IMR-90 (cell line): ENCODE results near the gene RNH1. TPM values are rescaled to one million over a fixed set of nuclear protein-coding genes. Genes with fewer than 3 reads are reported as not detected.

Experiments used
- ATAC-seq: fragments of 200-7000 bp; cut with Tn5 transposase; 2 replicates; pipeline ENCODE4 v1.9.1; 2020; ENCODE audit warnings: low read depth, mild to moderate bottlenecking, moderate library complexity
- BruUV-seq: library from RNA; stranded (reverse); fragments of 400-500 nt; replicated peaks from 2 replicates; lab custom pipeline; 2021; lab: Mats Ljungman, UMichigan
- CTCF ChIA-PET: fragments of 300-600 bp; formaldehyde crosslinking; extraction: SDS; loops from one replicate; lab custom pipeline; 2021; ENCODE audit warnings: antibody characterized with exemption; lab: Yijun Ruan, JAX
- POLR2A ChIA-PET: fragments of 300-600 bp; sonication (Branson Sonifier 250); formaldehyde crosslinking; loops from one replicate; lab custom pipeline; 2022; ENCODE audit warnings: antibody characterized with exemption; ENCODE audit not compliant: unreplicated experiment; lab: Charles Lee
- DNase-seq: peaks from one replicate; pipeline ENCODE4 v3.0.0; 2013
- H2AFZ ChIP-seq: replicated peaks from 2 replicates; pipeline ENCODE3; 2013; ENCODE audit warnings: low read length, mild to moderate bottlenecking; ENCODE audit not compliant: poor library complexity
- H2AK5ac ChIP-seq: 2 replicates; pipeline ENCODE4 v1.6.1; 2013; ENCODE audit warnings: low read depth, low read length, inconsistent platforms
- H2AK9ac ChIP-seq: replicated peaks from 2 replicates; pipeline ENCODE3; 2013; ENCODE audit warnings: mild to moderate bottlenecking, low read depth, low read length, moderate library complexity; ENCODE audit not compliant: poor library complexity
- H2BK120ac ChIP-seq: 2 replicates; pipeline ENCODE4 v1.6.1; 2013; ENCODE audit warnings: low read depth, low read length, inconsistent platforms
- H2BK15ac ChIP-seq: 3 replicates; pipeline ENCODE4 v1.6.1; 2013; ENCODE audit warnings: low read depth, low read length, inconsistent platforms
- H2BK20ac ChIP-seq: 2 replicates; pipeline ENCODE4 v1.6.1; 2013; ENCODE audit warnings: low read depth, mild to moderate bottlenecking, inconsistent platforms, low read length, moderate library complexity
- H2BK5ac ChIP-seq: 2 replicates; pipeline ENCODE4 v1.6.1; 2013; ENCODE audit warnings: mild to moderate bottlenecking, low read depth, low read length, inconsistent platforms; ENCODE audit not compliant: poor library complexity, severe bottlenecking
- H3K14ac ChIP-seq: replicated peaks from 2 replicates; pipeline ENCODE4 v1.6.1; 2013; ENCODE audit warnings: low read depth, low read length, inconsistent platforms
- H3K18ac ChIP-seq: 2 replicates; pipeline ENCODE4 v1.6.1; 2013; ENCODE audit warnings: low read depth, low read length, control low read depth
- H3K23ac ChIP-seq: 2 replicates; pipeline ENCODE4 v1.6.1; 2013; ENCODE audit warnings: low read depth, low read length, inconsistent platforms
- H3K27ac ChIP-seq: 2 replicates; pipeline ENCODE4 v1.5.1; 2013; ENCODE audit warnings: mild to moderate bottlenecking, control low read depth, low read length; ENCODE audit not compliant: insufficient read depth
- H3K27me3 ChIP-seq: 2 replicates; pipeline ENCODE4 v1.6.1; 2013; ENCODE audit warnings: low read length; ENCODE audit not compliant: control insufficient read depth, insufficient read depth
- H3K36me3 ChIP-seq: 2 replicates; pipeline ENCODE4 v1.6.1; 2013; ENCODE audit warnings: low read length, mixed read lengths; ENCODE audit not compliant: control insufficient read depth, insufficient read depth
- H3K4ac ChIP-seq: 2 replicates; pipeline ENCODE4 v1.6.1; 2013; ENCODE audit warnings: low read depth, low read length, inconsistent platforms
- H3K4me1 ChIP-seq: 2 replicates; pipeline ENCODE4 v1.6.1; 2013; ENCODE audit warnings: low read length, mixed read lengths; ENCODE audit not compliant: control insufficient read depth, insufficient read depth
- H3K4me2 ChIP-seq: 2 replicates; pipeline ENCODE4 v1.6.1; 2013; ENCODE audit warnings: low read depth, mild to moderate bottlenecking, control low read depth, low read length, moderate library complexity
- H3K4me3 ChIP-seq: 2 replicates; pipeline ENCODE4 v1.5.1; 2013; ENCODE audit warnings: low read depth, mild to moderate bottlenecking, control low read depth, low read length, moderate library complexity; ENCODE audit not compliant: insufficient read depth
- H3K56ac ChIP-seq: 2 replicates; pipeline ENCODE4 v1.6.1; 2013; ENCODE audit warnings: low read length, inconsistent platforms; ENCODE audit not compliant: insufficient read depth; ENCODE audit errors: extremely low read depth
- H3K79me1 ChIP-seq, 2 experiments: 2 replicates each; pipeline ENCODE4 v1.6.1; 2013; ENCODE audit warnings: low read length in 2 of 2, inconsistent platforms in 1 of 2, low read depth in 1 of 2
- H3K9ac ChIP-seq: 2 replicates; pipeline ENCODE4 v1.6.1; 2013; ENCODE audit warnings: low read depth, low read length, control low read depth
- H3K9me1 ChIP-seq: 2 replicates; pipeline ENCODE4 v1.6.1; 2013; ENCODE audit warnings: low read length, inconsistent platforms; ENCODE audit not compliant: insufficient read depth
- H3K9me3 ChIP-seq: 2 replicates; pipeline ENCODE4 v1.6.1; 2013; ENCODE audit warnings: low read length; ENCODE audit not compliant: control insufficient read depth, insufficient read depth
- H4K20me1 ChIP-seq: 2 replicates; pipeline ENCODE4 v1.6.1; 2013; ENCODE audit warnings: low read length, inconsistent platforms; ENCODE audit not compliant: insufficient read depth
- H4K5ac ChIP-seq: 2 replicates; pipeline ENCODE4 v1.6.1; 2013; ENCODE audit warnings: mild to moderate bottlenecking, low read depth, low read length, control low read depth
- H4K8ac ChIP-seq, 2 experiments: 2 replicates each; pipeline ENCODE4 v1.6.1; 2013; ENCODE audit warnings: low read depth in 2 of 2, low read length in 2 of 2, control low read depth in 1 of 2, inconsistent platforms in 1 of 2
- H4K91ac ChIP-seq: 2 replicates; pipeline ENCODE4 v1.6.1; 2013; ENCODE audit warnings: low read depth, low read length, inconsistent platforms; ENCODE audit not compliant: insufficient read depth
- BHLHE40 ChIP-seq: fragments of 150-350 bp; IDR thresholded peaks from 2 replicates; pipeline ENCODE4 v1.6.1; 2016; ENCODE audit warnings: mild to moderate bottlenecking, low read depth, low read length
- CEBPB ChIP-seq: IDR thresholded peaks from 2 replicates; pipeline ENCODE4 v1.6.1; 2012; ENCODE audit warnings: low read depth, low read length, improper control_type of control experiment
- FOS ChIP-seq: fragments of 150-350 bp; IDR thresholded peaks from 2 replicates; pipeline ENCODE4 v1.6.1; 2016; ENCODE audit warnings: low read depth, low read length
- POLR2A ChIP-seq: IDR thresholded peaks from 2 replicates; pipeline ENCODE4 v1.6.1; 2012; ENCODE audit warnings: mild to moderate bottlenecking, low read depth, low read length
- WGBS, 2 experiments: methylation state at CpG; one replicate each; pipeline versions ENCODE4 v1.1.5 to v1.1.7; 2013; ENCODE audit warnings: missing lambda C conversion rate in 2 of 2; ENCODE audit not compliant: insufficient read length in 1 of 2; ENCODE audit errors: extremely low coverage in 2 of 2; 5-methylcytosine and 5-hydroxymethylcytosine counted together
- dilution Hi-C: fragments of 300-500 bp; cut with HindIII; formaldehyde crosslinking; loops from one replicate; pipeline ENCODE4 v1.14.3; 2018; ENCODE audit warnings: low sequenced_read_pairs; ENCODE audit not compliant: unreplicated experiment
- in situ Hi-C: fragments of 300-500 bp; cut with MboI; formaldehyde crosslinking; loops from 3 replicates; pipeline ENCODE4 v1.14.3; 2019; ENCODE audit warnings: low sequenced_read_pairs, inconsistent platforms, mixed read lengths
- intact Hi-C: fragments of 100-400 bp; cut with micrococcal nuclease; formaldehyde crosslinking; loops from 2 replicates; pipeline ENCODE4 v1.10.0; 2022
- polyA plus RNA-seq, 3 experiments: library from polyadenylated mRNA; depleted of rRNA; stranded (reverse); fragments of >200 nt; gene quantifications; 2 replicates each; pipeline ENCODE4 v1.2.3, GENCODE V29; 2012; ENCODE audit warnings: low replicate concordance in 1 of 3
- total RNA-seq: library from RNA; depleted of rRNA; stranded (reverse); fragments of >200 nt; gene quantifications from 2 replicates; pipeline ENCODE4 v1.2.3, GENCODE V29; 2012

RNH1 gene
- total and polyA plus RNA-seq, 2 of the 4 experiments (the other 2 are of a cell fraction): 138 to 247 TPM

GRCh38 chr11:503179-503981, 3.7 kb downstream of the RNH1 start:
- Histone ChIP-seq H2BK120ac (no peak overlapping the region), H4K91ac (peak overlapping the region; percentile 23; the same call in 1 of the 2 replicates), H3K4me2 (peak overlapping the region; percentile 68; the same call in 1 of the 2 replicates), H3K4ac (peak overlapping the region; percentile 76), H3K9me3 (no peaks in the 10 kb centered on the region), H3K79me1 (peaks cover 28 to 80% of the 10 kb centered on the region in 2 experiments), H3K56ac (no peak overlapping the region), H4K8ac (peak overlapping the region; percentile 24 to 74; a peak in 3 of 4 replicates), H3K36me3 (peaks cover 34% of the 10 kb centered on the region), H3K9ac (peak overlapping the region; percentile 39; the same call in 1 of the 2 replicates), H2AK5ac (peak overlapping the region; percentile 49), H2AK9ac (peak overlapping the region; percentile 91), H3K4me3 (peak overlapping the region; percentile 10; the same call in 1 of the 2 replicates), H3K27ac (peak overlapping the region; percentile 27; the same call in 1 of the 2 replicates), H3K14ac (no peak overlapping the region), H3K27me3 (no peaks in the 10 kb centered on the region), H2AFZ (no peak overlapping the region), H4K20me1 (peaks cover 15% of the 10 kb centered on the region), H2BK5ac (no peak overlapping the region), H2BK20ac (no peak overlapping the region), H3K4me1 (peaks cover 12% of the 10 kb centered on the region), H3K18ac (no peak overlapping the region), H3K23ac (peak overlapping the region; percentile 55), H2BK15ac (no peak overlapping the region), H4K5ac (peak overlapping the region; percentile 22; the same call in 1 of the 2 replicates), H3K9me1 (peaks cover 3% of the 10 kb centered on the region)
- intact Hi-C loops: no loop called here
- DNase-seq (peak; percentile 19), ATAC-seq (no peak)
- ChIA-PET CTCF (no interaction called here), POLR2A (no interaction called here)
- dilution Hi-C loops: no loop called here
- no peak for TF ChIP-seq BHLHE40
- TF ChIP-seq FOS: no peak
- TF ChIP-seq CEBPB: peak; percentile 43; the same call in 1 of the 2 replicates
- TF ChIP-seq POLR2A: no peak
- in situ Hi-C loops: no loop called here
- no TSS peak for BruUV-seq
- 72% methylated on average over 8 of the region's 24 CpGs; no CpG with 5 or more reads in 1 of the 2 experiments for WGBS, 2 experiments
